SU-DHL-6 (cell line): ENCODE results near the gene FUT8.

Source experiments
- H2AFZ ChIP-seq: fragments of 200-600 bp; sonication (generic); 2 replicates; pipeline ENCODE4 v1.6.1; 2014; ENCODE audit warnings: low read depth, mild to moderate bottlenecking, moderate library complexity, mixed read lengths, antibody characterized with exemption, low read length; ENCODE audit not compliant: severe bottlenecking
- H3F3A ChIP-seq: fragments of 200-600 bp; shearing (Covaris generic); 2 replicates; pipeline ENCODE4 v1.6.0; 2016; ENCODE audit warnings: antibody characterized with exemption, mild to moderate bottlenecking; ENCODE audit not compliant: insufficient read depth
- H3K27ac ChIP-seq: fragments of 200-600 bp; sonication (generic); 2 replicates; pipeline ENCODE4 v1.5.1; 2016; ENCODE audit warnings: low read depth, mild to moderate bottlenecking, low read length, moderate library complexity, mixed read lengths
- H3K27me3 ChIP-seq: fragments of 200-600 bp; sonication (generic), shearing (Covaris generic); 2 replicates; pipeline ENCODE4 v1.6.0; 2014; ENCODE audit warnings: mild to moderate bottlenecking, low read length
- H3K36me3 ChIP-seq: fragments of 200-600 bp; sonication (generic); 2 replicates; pipeline ENCODE4 v1.6.1; 2014; ENCODE audit warnings: mild to moderate bottlenecking, low read length, mixed read lengths
- H3K4me2 ChIP-seq: fragments of 300-600, 200-600 bp; shearing (Covaris generic), sonication (generic); 2 replicates; pipeline ENCODE4 v1.6.0; 2014; ENCODE audit warnings: low read length, low read depth, mild to moderate bottlenecking; ENCODE audit not compliant: poor library complexity, severe bottlenecking
- H3K4me3 ChIP-seq: fragments of 200-600 bp; sonication (generic); 2 replicates; pipeline ENCODE4 v1.5.1; 2014; ENCODE audit warnings: antibody characterized with exemption, low read length, mild to moderate bottlenecking, mixed read lengths; ENCODE audit not compliant: insufficient read depth, poor library complexity, severe bottlenecking
- H3K79me2 ChIP-seq: fragments of 200-600 bp; sonication (generic); 2 replicates; pipeline ENCODE4 v1.6.1; 2014; ENCODE audit warnings: mild to moderate bottlenecking, low read length, moderate library complexity; ENCODE audit not compliant: insufficient read depth
- H3K9ac ChIP-seq: fragments of 200-600 bp; sonication (generic); 2 replicates; pipeline ENCODE4 v1.7.0; 2014; ENCODE audit warnings: mild to moderate bottlenecking, low read length
- H3K9me2 ChIP-seq: fragments of 200-600 bp; sonication (generic); replicated peaks from 2 replicates; pipeline ENCODE4 v1.6.1; 2014; ENCODE audit warnings: low read length; ENCODE audit not compliant: insufficient read depth
- H3K9me3 ChIP-seq: fragments of 200-600 bp; sonication (generic); 2 replicates; pipeline ENCODE4 v1.6.1; 2014; ENCODE audit warnings: low read length, mixed read lengths; ENCODE audit not compliant: insufficient read depth
- H4K20me1 ChIP-seq: fragments of 200-600 bp; sonication (generic); 2 replicates; pipeline ENCODE4 v1.6.1; 2014; ENCODE audit warnings: low read depth, mild to moderate bottlenecking, antibody characterized with exemption, low read length, moderate library complexity, mixed read lengths
- CTCF ChIP-seq: fragments of 200-600 bp; sonication (generic); IDR thresholded peaks from one replicate; pipeline ENCODE4 v1.5.1; 2017; ENCODE audit warnings: antibody characterized with exemption, mild to moderate bottlenecking, low read length, moderate library complexity; ENCODE audit not compliant: insufficient read depth, poor library complexity, severe bottlenecking
- EZH2phosphoT487 ChIP-seq: fragments of 200-600 bp; sonication (generic), shearing (Covaris generic); conservative IDR thresholded peaks from 2 replicates; pipeline ENCODE4 v1.6.1; 2018; ENCODE audit warnings: mild to moderate bottlenecking, antibody characterized with exemption, low read length, moderate library complexity, mixed read lengths

Gene FUT8

GRCh38 chr14:65637780-65638179 lies 225.2 kb downstream of the FUT8 start:
- Histone ChIP-seq H3F3A (no peaks in the 10 kb centered on the region), H3K79me2 (peaks cover 20% of the 10 kb centered on the region; the same call in 1 of the 2 replicates), H3K27me3 (no peaks in the 10 kb centered on the region), H3K9me3 (no peaks in the 10 kb centered on the region), H3K9me2 (no peaks in the 10 kb centered on the region), H3K4me3 (no peak overlapping the region), H3K27ac (no peak overlapping the region), H3K4me2 (no peak overlapping the region), H3K9ac (no peak overlapping the region), H4K20me1 (no peaks in the 10 kb centered on the region), H2AFZ (no peak overlapping the region), H3K36me3 (peaks cover 6% of the 10 kb centered on the region; the same call in 1 of the 2 replicates)
- TF ChIP-seq CTCF (no peak), EZH2phosphoT487 (no peak)

GRCh38 chr14:65639216-65639615 lies 226.7 kb downstream of the FUT8 start:
- H3K9me2 ChIP-seq, result no peaks in the 10 kb centered on the region
- H4K20me1 ChIP-seq, result no peaks in the 10 kb centered on the region
- H2AFZ ChIP-seq, result no peak overlapping the region
- no peaks in the 10 kb centered on the region for H3K27me3 ChIP-seq
- H3K27ac ChIP-seq, result no peak overlapping the region
- no peak overlapping the region for H3K4me2 ChIP-seq
- H3K9ac ChIP-seq, result no peak overlapping the region
- TF ChIP-seq EZH2phosphoT487 (no peak), CTCF (no peak)
- H3K79me2 ChIP-seq, result peaks cover 20% of the 10 kb centered on the region; the same call in 1 of the 2 replicates
- H3K36me3 ChIP-seq, result peaks cover 6% of the 10 kb centered on the region; the same call in 1 of the 2 replicates
- H3K4me3 ChIP-seq, result no peak overlapping the region
- no peaks in the 10 kb centered on the region for H3F3A ChIP-seq
- no peaks in the 10 kb centered on the region for H3K9me3 ChIP-seq

- no peaks in the 10 kb centered on the region for H3K27me3 ChIP-seq
- no peaks in the 10 kb centered on the region for H3K79me2 ChIP-seq
- no peak overlapping the region for H2AFZ ChIP-seq
- H3K4me2 ChIP-seq, result no peak overlapping the region
- H3K36me3 ChIP-seq, result no peaks in the 10 kb centered on the region; the same call in 1 of the 2 replicates
- H3K27ac ChIP-seq, result no peak overlapping the region
- H3K4me3 ChIP-seq, result no peak overlapping the region
- H3F3A ChIP-seq, result no peaks in the 10 kb centered on the region
- no peaks in the 10 kb centered on the region for H4K20me1 ChIP-seq
- H3K9me2 ChIP-seq, result no peaks in the 10 kb centered on the region
- H3K9me3 ChIP-seq, result no peaks in the 10 kb centered on the region
- TF ChIP-seq EZH2phosphoT487, result no peak
- no peak for TF ChIP-seq CTCF
- no peak overlapping the region for H3K9ac ChIP-seq
These were observed 238.3 kb downstream of the FUT8 start for GRCh38 chr14:65650826-65651225.
